ENCODE data around the gene HDLBP. TPM values are rescaled to one million over a fixed set of nuclear protein-coding genes. Genes with fewer than 3 reads are reported as not detected.

HDLBP gene
- total and polyA plus RNA-seq, 10 donors, result 46.1 to 333 (median 244) TPM

GRCh38 chr2:241291153-241291552 lies 24.3 kb downstream of the HDLBP start:
- no peak overlapping the region for H3K27ac ChIP-seq
- WGBS, 5 donors, result 89 to 95% (median 94%) methylated on average over 6 of the region's 6 CpGs
- no peaks in the 10 kb centered on the region for H3K9me3 ChIP-seq

DNA sequence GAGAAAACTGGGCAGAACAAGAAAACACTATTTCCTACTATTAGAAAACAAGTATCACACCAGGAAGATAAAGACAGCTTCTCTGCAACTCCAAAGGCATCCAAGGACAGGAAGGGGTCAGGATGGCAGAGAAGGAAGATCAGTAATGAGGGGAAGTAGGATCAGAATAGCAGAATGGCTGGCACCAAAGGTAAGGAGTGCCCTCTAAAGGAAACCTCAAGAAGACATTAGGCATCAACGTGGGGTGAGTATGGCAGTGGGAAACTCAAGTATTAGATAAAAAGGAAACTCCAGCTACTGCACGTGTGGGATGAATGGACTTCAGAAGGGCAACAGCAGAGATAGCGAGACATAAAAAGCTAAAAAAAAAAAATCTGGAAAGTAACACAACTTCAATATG lies 25.9 kb downstream of the HDLBP start:
- DNase-seq, result no peak

More at GRCh38 chr2:241291153-241291552, 24.3 kb downstream of the HDLBP start:
- Histone ChIP-seq H3K36me3 (peaks cover 0 to 23% (median 0%) of the 10 kb centered on the region in 6 donors), H3K27me3 (replicated peaks in 1 of 7) (no peaks in the 10 kb centered on the region), H3K4me1 (peaks cover 0 to 51% (median 8%) of the 10 kb centered on the region in 6 donors), H3K4me3 (no peak overlapping the region)
- DNase-seq, result no peak
- TF ChIP-seq POLR2AphosphoS5 (IDR thresholded peaks at IDR 0.05), result no peak
- TF ChIP-seq, protein P1, sequence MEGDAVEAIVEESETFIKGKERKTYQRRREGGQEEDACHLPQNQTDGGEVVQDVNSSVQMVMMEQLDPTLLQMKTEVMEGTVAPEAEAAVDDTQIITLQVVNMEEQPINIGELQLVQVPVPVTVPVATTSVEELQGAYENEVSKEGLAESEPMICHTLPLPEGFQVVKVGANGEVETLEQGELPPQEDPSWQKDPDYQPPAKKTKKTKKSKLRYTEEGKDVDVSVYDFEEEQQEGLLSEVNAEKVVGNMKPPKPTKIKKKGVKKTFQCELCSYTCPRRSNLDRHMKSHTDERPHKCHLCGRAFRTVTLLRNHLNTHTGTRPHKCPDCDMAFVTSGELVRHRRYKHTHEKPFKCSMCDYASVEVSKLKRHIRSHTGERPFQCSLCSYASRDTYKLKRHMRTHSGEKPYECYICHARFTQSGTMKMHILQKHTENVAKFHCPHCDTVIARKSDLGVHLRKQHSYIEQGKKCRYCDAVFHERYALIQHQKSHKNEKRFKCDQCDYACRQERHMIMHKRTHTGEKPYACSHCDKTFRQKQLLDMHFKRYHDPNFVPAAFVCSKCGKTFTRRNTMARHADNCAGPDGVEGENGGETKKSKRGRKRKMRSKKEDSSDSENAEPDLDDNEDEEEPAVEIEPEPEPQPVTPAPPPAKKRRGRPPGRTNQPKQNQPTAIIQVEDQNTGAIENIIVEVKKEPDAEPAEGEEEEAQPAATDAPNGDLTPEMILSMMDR (IDR thresholded peaks at IDR 0.05 in 8 of 11, conservative IDR thresholded peaks at IDR 0.05 in 3 of 11), result no peak
- no peak for TF ChIP-seq POLR2A (IDR thresholded peaks at IDR 0.05)
- intact Hi-C loops (cut with DNase I; ENCODE audit: low total_unique reads), result no loop called here

GRCh38 chr2:241289053-241289452 lies 26.4 kb downstream of the HDLBP start:
- no peak for DNase-seq
- H3K27me3 ChIP-seq (replicated peaks in 1 of 7), result no peaks in the 10 kb centered on the region
- TF ChIP-seq POLR2A (IDR thresholded peaks at IDR 0.05), result no peak
- TF ChIP-seq, protein P1 (IDR thresholded peaks at IDR 0.05 in 8 of 11, conservative IDR thresholded peaks at IDR 0.05 in 3 of 11), result no peak
- TF ChIP-seq POLR2AphosphoS5 (IDR thresholded peaks at IDR 0.05), result no peak
- 89 to 97% (median 89%) methylated on average over 4 of the region's 4 CpGs for WGBS, 5 donors
- H3K36me3 ChIP-seq, result peaks cover 0 to 34% (median 0%) of the 10 kb centered on the region in 6 donors
- peaks cover 0 to 51% (median 8%) of the 10 kb centered on the region in 6 donors for H3K4me1 ChIP-seq
- H3K27ac ChIP-seq, result no peak overlapping the region
- H3K4me3 ChIP-seq, result no peak overlapping the region
- intact Hi-C loops (cut with DNase I; ENCODE audit: low total_unique reads), result no loop called here
- no peaks in the 10 kb centered on the region for H3K9me3 ChIP-seq

More for the DNA sequence above, 25.9 kb downstream of the HDLBP start:
- TF ChIP-seq, protein P1 (IDR thresholded peaks at IDR 0.05 in 8 of 11, conservative IDR thresholded peaks at IDR 0.05 in 3 of 11), result no peak
- Histone ChIP-seq H3K9me3 (no peaks in the 10 kb centered on the region), H3K27ac (no peak overlapping the region), H3K4me3 (no peak overlapping the region), H3K4me1 (peaks cover 0 to 51% (median 8%) of the 10 kb centered on the region in 6 donors), H3K27me3 (replicated peaks in 1 of 7) (no peaks in the 10 kb centered on the region), H3K36me3 (peaks cover 0 to 32% (median 0%) of the 10 kb centered on the region in 6 donors)
- intact Hi-C loops (cut with DNase I; ENCODE audit: low total_unique reads), result no loop called here
- WGBS, 5 donors, result 47 to 56% (median 50%) methylated on average over 3 of the region's 3 CpGs

DNA sequence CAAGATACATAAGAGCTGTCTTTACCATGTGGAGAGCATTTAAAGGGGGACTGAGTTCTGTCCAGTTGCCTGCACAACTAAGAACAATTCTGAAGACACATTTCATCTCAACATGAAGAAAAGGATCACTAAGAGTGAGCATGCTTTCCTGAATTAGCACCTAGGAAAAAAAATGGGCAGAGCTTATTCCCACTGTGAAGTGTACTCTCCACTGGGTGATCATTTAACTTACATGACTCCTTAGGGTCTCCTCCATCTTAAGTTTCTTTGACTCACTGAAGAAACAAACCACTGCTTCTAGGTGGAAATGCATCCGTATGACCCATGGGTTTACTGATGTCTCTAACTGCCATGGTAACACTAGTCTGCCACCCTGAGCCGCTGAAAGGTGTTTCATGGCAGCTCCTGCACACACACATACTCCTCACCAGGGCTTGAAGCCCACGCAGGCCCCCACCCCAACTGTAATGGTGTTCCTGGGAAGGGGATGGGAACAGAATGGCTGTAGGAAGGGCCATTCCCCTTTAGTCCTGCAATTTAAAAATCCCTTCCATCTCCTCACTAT lies 27.1 kb downstream of the HDLBP start:
- DNase-seq, result no peak
- intact Hi-C loops (cut with DNase I; ENCODE audit: low total_unique reads), result no loop called here
- Histone ChIP-seq H3K36me3 (peaks cover 0 to 35% (median 0%) of the 10 kb centered on the region in 6 donors), H3K4me3 (no peak overlapping the region), H3K4me1 (peaks cover 0 to 51% (median 8%) of the 10 kb centered on the region in 6 donors), H3K9me3 (no peaks in the 10 kb centered on the region), H3K27ac (no peak overlapping the region), H3K27me3 (replicated peaks in 1 of 7) (no peaks in the 10 kb centered on the region)
- 87 to 96% (median 89%) methylated on average over 3 of the region's 3 CpGs for WGBS, 5 donors
- no peak for TF ChIP-seq POLR2AphosphoS5 (IDR thresholded peaks at IDR 0.05)
- TF ChIP-seq, protein P1 (IDR thresholded peaks at IDR 0.05 in 8 of 11, conservative IDR thresholded peaks at IDR 0.05 in 3 of 11), result no peak
- no peak for TF ChIP-seq POLR2A (IDR thresholded peaks at IDR 0.05)

Measured in spleen (tissue), 11 donors.